CMK (cell line): Measurements from ENCODE around the gene ARHGAP26.

ENCODE experiments used
- DNase-seq: peaks from one replicate; pipeline ENCODE4 v3.0.0-alpha.2; 2010; ENCODE audit warnings: low read depth

The ARHGAP26 gene

DNA sequence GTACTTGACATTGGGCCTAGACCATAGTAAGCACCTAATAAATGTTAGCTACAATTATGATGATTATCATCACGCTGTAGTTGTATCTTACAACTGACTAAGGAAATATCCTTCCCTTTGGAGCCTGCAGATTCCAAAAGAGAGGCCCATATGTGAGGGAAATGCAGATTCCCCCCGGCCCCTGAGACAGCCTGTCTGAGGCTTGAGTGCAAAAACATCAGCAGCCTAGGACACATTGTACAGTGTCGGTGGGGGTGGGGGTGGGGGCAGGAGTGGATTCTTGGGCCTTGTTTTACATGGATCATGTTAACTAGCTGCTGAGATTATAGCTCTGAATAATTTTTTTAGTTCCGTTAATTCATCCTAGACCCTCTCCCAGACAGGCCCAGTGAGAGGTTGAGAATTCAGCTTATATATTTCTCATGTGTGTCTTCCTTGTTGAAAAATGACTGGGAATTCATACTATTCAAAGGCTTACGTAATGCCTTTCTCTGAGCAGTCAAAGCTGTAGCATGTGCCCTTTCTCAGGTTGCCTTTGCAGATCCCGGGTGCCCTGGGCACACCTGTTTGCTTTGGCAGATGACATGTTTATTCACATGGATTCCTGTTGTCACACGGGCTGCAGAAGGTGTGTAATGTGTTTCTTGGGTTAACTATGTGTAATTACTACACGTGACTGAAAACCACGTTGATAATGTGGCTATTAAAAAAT lies 370.5 kb downstream of the ARHGAP26 start:
- DNase-seq: no peak

DNA sequence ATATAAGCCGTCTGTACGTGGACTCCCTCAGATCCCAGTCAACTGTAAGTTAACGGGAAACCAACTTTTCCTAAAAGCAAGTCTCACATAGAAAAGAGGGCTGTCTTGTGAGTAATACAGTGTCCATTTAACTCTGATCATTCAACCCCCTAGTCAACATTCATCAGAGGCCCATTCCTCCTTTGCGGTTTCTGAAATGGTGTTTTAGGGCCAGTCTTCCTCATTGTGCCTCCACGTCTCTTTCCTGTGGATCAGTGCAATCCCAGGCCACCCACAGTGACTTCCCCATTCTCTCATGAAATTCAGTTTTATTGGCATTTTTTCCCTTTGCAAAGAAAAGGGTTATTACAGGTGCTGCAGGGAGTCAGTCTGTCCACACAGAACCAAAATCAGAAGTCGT lies 371.5 kb downstream of the ARHGAP26 start:
- no peak for DNase-seq

DNA sequence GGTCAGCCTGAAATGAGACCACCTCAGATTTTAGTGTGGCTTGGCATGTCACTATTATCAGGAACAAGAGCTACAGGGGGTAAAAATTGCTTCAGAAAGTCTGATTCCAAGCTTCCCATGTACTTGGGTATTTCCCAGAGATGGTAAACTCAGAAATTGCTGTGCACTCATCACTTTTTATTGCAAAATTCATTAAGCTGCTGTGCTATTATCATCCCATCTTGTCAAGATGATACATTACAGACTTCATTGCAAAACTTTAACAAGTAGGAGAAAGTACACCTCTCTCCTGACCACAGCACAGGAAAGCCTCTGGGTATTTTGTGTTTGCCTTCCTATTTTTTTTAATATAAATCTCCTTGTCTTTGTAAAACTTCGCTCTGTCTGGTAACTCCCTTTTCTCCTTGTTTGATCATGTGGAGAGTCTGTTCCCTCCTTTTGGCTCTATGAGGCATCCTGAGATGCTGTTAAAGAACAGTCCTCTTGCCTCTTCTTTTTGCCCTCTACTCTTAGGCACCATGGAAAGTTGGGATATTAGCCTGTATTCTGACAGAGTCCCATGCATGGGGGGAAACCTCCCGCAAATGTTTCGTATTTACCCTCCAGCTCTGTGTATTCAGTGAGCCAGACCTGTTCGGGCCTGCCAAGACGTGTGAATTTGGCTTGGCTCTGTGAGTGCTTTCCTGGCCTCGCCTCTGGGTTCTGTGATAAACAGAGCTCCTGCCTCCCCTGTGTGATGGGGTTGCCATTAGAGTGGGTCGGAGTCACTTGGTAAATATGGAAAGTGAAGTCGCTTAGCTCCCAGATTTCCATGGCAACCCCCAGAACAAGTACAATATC lies 372.6 kb downstream of the ARHGAP26 start:
- no peak for DNase-seq

DNA sequence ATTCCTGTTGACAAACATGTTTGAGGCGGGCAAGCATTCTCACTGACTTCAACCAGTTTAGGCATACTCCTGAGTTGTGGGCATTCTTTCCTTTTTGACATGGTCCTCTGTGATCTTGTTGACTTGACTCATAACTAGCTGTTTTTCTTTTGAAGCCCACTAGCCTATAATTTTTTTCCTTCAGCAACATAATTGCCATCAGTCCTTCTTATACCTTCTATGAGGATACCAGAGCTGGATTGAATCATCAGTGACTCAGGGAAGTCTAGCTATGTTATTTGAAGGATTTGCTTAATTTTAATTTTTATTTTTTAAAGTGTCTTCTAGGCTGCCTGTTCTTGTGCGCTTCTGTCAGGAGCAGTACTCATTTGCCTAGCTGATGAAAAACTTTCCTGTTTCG lies 373.8 kb downstream of the ARHGAP26 start:
- DNase-seq: no peak

DNA sequence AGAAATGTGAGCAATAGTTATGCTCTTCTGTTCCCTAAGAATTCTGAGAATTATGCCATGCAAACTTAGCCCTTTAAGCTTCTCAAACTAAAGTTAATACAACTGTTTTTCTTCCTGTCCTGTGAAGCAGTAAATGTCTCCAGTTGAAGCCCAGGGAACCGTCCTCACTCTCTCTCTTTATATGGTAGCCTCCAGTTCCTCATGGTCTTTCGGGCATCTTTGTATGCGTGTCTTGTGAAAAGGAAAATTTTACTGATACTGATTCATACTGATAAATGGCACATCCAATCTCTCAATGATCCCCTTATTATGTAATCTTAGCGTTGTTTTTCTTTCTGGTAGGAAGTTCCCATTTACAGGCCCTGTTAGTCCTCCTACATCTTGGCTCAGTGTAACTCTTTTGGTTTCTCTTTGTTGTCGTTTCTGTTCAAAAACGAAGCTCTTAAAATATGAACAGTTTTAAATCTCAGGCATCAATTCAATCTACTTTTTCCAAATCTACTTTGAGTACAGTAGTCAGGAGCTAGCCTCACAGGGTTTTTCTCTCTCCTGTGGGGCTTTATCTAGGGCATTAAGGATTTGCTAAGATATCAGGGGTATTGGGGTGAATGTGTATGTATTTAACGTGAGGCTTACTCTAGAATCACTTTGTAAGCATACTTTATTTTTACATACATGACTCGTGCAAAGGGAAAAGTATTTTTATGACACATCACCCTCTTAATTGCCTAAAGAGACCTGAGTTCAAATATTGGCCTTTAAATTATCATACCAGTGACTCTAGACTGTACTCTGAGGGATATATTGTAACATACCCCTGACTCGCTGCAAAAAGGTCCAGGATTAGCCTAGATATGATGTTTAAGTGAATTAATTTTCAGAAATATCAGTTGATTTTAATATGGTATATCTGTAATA lies 375.3 kb downstream of the ARHGAP26 start:
- no peak for DNase-seq

DNA sequence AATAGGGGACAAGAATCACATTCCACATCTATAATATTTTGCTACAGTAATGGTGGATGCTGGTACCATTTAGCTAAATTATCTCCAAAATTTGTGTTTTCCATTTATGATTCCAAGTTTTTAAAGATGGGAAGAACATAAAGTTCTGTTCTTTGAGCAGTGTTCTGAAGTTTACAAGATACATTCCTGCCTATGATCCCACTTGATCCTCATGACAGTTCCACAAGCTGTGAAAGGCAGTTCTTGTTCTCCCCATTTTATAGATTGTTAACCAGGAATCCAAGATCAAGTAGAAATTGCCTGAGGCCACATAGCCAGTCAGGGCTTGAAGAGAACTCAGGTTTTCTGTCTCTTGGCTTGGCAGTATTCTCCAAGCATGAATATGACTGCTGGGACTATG lies 376.0 kb downstream of the ARHGAP26 start:
- no peak for DNase-seq

DNA sequence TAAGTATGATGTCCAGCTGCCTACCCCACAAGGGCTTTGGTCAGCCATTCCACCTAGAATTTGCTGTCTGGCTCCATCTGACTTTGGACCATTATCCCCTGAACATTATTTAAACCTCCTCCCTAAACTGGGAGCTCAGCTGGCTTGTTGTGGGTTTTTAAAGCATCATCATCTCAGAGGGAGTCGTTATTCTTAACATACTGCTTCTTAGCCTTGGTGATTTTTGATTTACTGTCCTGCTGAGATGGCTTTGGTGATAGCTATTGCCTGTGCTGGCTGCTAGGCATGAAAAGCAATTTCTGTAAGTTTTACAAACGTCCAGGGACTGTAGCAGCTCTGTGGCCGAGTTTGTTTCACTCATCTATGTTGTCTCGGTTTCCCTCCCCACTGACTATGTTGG lies 377.2 kb downstream of the ARHGAP26 start:
- no peak for DNase-seq

DNA sequence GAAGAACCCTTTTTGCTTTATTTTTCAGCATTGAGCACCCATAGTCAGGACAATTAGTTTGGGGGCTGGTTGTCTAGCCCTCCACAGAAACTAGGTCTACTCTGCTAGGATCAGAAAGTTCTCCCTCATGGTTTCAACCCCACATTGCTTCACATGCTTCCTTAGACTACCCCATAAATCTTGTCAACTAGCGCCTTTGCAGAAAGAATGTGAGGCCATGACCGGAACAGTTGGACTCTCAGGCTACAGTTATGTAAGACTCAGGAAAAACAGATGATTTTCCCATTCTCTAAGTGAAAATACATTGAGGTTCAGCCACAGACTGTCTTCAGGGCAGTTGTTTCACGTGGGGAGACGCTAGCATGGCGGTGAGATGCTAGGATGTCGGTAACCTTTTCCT lies 377.7 kb downstream of the ARHGAP26 start:
- no peak for DNase-seq

DNA sequence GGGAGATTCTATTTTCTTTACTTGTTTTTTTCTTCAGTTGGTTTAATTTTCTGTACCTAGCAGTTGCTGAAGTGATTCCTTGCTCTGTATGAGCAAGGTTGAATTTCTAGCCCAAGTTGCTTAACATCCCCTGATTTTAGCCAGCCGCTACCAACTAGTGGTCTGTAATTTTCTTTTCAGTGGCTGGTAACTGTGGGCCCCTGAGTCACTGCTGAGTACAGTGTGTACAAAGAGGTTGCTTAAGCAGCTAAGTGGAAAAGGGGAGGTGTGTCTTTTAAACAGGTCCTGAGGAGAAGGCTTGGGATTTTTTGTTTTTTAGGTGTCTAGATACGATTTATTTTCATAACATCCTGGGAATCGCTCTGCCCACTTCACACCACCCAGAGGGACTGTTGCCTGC lies 378.6 kb downstream of the ARHGAP26 start:
- DNase-seq: no peak

DNA sequence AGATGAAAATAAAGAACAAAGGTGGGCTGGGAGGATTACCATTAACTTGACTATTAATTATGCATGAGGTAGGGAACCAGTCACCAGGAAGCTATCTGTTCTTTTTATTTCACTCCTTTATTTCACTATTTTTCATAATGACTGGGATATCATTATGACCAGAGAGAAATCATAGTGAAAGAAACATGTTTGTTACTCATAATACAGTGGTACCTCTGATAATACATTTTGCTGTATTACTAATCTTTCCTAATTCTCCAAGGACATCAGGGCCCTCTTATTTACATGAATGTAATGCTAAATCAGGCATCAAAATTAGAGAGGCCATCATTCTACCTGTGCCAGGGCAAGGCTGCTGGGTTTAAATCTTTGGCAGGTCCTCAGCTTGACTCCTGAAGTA lies 379.6 kb downstream of the ARHGAP26 start:
- no peak for DNase-seq

DNA sequence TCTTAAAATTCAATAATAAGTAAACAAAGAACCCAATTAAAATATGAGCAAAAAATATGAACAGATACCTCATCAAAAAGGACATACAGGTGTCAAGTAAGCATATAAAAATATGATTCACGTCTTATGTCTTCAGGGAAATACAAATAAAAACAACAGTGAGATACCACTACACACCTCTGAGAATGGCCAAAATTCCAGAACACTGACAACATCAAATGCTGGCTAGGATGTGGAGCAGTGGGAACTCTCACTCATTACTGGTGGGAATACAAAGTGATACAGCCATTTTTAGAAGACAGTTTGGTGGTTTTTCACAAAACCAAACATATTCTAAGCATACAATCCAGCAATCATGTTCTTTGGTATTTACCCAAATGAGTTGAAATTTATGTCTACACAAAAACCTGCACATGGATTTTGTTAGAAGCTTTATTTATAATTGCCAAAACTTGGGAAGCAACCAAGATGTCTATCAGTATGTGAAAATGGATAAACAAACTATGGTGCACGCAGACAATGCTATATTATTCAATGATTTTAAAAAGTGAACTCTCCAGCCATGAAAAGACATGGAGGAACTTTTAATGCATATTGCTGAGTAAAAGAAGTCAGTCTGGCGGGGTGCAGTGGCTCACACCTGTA lies 381.0 kb downstream of the ARHGAP26 start:
- DNase-seq: no peak

DNA sequence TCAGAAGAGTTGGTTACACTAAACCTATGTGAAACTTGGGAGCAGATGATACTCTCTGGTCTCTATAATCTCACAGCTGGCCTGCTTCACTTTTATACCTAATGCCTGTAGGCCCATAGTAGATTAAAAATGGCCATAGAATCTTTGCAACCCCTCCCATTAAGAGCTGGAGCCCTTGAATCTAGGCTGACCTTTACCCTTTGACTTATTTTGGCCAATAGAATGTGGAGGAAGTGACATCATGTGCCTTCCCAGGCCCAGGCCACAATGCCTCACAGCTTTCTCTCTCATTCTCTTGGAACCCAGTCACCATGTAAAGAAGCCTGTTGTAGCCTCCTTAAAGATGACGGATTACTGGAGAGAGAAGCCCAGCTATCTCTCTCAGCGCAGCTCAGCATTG lies 382.3 kb downstream of the ARHGAP26 start:
- DNase-seq: no peak

DNA sequence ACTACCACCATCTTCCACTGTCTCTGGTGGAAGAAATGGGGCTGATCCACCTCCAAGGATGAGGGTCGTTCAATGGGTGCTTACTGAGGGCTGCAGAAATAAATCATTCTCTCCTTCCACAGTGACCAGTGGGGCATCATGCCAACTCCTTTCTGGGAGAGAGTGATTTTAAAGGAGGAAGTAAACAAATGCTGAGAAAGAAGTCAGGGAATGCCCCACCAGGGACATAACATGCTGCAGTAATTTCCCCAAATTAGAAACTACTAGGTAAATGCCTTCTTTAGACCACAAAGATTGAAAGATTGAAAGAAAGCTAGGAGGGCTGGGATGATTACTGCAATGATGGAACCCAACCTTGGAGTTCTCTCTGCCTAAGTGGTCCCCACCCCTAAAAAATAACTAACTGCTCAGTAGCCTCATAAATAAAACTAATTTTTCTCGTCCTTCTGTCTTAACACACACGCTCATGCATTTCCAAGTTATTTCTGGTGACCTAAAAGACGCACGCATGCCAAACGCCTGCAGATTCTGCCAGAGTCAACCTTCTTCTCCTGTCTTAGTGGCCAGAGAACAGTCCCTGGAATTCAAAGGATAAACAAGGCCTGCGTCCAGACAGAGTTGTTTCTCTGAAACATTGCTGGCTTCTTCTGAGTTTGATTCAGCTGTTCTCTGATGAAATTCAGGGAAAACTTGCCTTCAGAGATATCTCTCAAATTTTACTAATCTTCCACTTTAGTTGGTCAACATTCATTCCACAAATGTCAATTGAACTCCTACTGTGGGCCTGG lies 383.3 kb downstream of the ARHGAP26 start:
- DNase-seq: no peak

DNA sequence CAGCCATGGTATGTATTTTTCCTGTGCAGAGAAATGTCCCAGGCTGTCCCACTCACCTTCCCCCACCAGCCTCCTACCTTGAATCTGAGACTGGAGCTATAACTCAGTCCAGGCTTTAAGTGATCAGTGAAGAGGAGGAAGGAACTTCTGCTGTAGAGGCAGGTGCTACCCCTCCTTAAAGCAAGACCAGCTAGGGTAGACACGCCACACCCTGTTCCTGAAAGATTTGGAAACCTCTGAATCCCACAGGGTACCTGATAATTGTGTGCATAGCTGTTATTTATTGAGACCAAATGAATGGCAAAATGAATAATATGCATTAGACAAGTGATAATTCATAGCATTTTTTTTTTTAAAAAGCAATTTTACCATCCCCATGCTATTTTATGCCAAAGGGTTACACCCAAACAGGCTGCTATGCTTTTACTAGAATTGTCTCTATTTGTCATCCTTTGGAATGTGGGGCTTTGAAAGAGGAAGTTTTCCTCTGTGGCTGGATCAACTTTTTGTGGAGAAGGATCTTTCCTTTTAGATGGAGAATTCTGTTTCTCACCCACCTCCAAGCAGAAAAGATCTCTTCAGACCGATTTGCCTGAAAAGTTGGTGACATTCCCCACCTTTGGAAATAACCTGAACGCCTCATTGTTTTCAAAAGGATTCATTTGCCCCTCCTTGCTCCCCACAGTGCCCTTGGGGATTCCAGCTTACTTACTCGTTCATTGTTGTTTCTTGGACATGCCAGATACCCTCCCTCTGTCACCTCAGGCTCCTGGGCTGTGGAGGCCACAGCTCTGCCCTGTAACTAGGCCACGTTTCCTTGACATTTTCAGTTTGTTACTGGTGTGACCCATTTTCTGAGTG lies 384.6 kb downstream of the ARHGAP26 start:
- no peak for DNase-seq

DNA sequence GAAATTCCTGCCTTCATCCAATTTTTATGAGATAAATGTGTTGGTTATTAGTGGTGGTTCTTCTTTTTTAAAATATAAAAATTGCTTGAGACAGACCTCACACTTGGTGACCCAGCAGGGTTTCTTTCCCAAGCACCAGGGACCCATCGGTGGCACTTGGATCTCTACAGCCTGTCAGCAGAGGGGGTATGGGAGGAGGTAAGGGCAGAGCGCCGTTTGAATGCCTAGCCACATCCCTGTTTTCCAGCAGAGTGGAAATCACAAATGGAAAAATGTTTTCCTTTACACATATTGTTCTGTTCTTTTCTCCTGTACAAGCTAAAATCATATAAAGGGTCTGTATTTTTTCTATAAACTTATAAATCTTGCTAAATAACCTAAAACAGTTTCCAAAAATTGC lies 385.3 kb downstream of the ARHGAP26 start:
- no peak for DNase-seq

DNA sequence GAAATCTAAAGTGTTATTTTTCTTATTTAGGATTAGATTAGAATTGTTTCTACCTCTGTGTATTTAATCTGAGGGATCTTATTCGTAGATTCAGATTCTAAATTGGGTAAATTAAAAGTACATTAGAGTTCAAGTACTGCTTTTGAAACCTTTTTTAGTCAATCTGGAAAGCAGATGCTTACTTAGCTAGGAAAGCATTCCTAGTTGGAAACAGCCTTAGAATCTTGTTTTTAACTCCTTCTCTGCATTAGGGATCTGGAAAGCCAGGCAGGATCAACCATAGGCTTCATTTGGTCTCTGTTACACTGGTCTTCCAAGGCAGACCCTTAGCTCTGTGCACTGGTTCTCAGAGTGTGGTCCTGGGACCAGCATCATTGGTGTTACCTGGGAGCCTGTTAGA lies 385.9 kb downstream of the ARHGAP26 start:
- DNase-seq: no peak

DNA sequence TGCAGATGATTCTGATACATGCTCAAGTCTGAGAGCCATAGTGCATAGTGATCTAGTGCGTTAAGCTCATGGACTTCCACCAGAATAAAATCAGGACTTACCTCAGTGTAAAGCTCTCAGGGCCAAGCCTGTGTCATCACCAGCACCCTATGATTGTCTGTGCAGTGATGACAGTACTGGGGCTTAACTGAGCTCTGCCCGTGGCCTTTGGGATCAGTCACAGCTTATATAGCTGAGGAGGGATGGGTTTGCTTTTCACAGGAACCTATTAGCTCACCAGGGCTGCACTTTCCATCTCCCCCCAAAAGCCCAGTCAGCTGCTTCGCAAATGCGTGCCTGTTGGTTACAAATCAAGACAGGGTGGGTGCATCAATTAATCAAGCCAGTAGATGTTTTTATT lies 386.4 kb downstream of the ARHGAP26 start:
- no peak for DNase-seq

DNA sequence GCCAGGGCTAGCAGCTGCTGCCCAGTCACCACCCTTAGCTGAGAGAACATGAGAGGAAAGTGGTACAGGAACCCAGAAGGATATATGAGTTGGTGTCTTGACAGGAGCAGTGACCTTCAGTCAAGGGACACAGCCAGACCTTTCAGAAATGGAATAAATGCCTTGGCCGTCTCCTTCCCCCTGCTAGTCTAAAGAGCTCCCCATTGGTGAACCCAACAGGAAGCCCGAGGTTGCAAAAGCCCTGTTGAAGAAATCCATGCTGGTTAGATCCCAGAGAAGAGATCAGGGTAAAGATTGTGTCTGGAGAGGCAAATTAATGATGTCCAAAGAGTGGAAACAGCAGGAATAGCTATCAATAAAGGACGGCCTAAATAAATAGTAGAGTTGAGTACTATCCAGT lies 388.9 kb downstream of the ARHGAP26 start:
- no peak for DNase-seq

DNA sequence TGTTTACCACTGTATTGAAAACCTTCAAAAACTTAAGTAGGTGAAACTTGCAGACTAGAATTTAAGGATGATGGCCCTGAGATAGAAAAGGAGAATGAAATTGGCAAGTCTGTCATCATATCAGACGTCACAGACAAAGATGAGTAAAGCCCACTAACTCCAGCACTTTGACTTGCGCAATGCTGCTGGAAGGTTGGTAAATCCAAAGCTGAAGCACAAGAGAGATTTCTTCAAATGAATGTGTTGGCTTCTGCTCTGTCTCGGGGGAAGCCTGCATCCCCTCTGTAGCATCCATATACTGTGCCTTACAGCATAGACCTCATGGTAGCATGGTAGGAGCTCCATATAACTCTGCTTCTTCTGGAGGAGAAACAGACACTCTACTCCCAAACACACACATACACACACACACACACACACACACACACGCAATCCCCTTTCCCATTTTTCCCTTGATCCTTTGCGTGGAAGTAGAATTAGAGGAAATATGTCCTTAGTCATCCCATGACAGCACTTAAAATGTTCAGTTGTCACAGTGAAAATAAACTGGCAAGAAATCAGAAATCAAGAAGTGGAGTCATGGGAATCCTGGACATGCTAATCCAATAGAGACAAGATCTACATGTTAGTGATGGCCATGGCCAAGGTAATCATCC lies 391.8 kb downstream of the ARHGAP26 start:
- no peak for DNase-seq

DNA sequence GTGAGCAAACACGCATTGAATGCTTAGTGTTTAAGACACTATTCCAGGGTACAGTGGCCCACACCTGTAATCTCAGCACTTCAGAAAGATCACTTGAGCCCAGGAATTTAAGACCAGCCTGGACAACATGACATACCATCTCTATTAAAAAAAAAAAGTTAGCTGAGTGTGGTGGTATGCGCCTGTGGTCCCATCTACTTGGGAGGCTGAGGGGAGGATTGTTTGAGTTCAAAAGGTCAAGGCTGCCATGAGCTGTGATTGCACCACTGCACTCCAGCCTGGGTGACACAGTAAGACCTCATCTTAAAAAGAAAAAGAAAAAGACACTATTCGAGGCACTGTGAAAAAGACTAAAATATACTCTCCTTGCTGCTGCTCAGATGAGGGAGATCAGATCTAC lies 392.6 kb downstream of the ARHGAP26 start:
- DNase-seq: no peak
